Stimulated activated naive CD4-positive, alpha-beta T cell (primary cell): Measurements from ENCODE around the gene GJB4.
A peak's percentile ranks its signal among the peaks of the same experiment; 100 is the strongest.
"Not testable (repeated sequence)": the region's sequence is repeated elsewhere in the genome, so short reads cannot be mapped to it uniquely, and the experiment has no call there.

ENCODE experiments used
- DNase-seq, 6 experiments: peaks; one replicate each; lab custom pipeline; 2025; lab: John Stamatoyannopoulos, UW

Gene GJB4

DNA sequence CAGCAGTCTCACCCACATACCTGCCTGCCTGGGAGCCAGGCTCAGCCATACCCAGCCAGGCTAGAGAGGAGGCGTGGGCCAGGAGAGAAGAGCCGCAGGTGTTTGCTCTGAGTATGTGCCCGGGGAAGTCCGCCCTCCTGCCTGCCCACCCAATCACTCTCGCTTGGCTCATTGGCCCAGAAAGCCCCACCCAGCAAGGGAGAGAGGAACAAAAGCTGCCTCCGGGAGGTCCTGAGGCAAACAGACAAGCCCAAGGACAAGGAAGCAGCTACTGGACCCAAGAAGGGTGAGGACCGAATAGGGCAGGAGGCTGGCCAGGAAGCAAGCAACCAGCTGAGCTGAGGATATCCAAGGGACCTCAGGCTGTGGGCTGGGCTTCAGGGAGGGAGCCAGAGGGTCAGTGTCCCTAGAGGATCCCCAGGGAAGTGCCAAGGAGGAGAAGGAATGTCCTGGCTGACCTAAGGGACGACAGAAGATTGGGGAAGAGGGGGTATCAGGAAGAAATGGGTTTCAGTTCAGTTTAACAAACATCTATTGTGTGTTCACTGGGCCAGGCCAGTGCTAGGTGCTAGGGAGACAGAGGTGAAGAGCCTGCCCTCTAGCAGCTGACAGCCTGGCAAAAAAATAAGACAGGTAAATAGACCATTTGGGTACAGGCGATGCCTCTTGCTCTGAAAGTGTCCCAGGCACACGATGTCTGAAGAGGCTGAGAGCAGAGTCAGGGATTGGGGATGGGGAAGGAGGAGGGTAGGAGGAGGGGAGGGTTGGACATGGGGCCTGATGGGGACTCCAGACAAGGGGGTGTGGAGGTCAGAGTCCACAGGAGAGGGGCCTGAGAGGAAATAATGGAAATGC is at the start of gene GJB4:
Gene GJB4 (plus strand): TSS at position 238 of the 855 bp plus-strand sequence. CDS start 1,515 bp downstream, outside the sequence.
- no peak for DNase-seq

DNA sequence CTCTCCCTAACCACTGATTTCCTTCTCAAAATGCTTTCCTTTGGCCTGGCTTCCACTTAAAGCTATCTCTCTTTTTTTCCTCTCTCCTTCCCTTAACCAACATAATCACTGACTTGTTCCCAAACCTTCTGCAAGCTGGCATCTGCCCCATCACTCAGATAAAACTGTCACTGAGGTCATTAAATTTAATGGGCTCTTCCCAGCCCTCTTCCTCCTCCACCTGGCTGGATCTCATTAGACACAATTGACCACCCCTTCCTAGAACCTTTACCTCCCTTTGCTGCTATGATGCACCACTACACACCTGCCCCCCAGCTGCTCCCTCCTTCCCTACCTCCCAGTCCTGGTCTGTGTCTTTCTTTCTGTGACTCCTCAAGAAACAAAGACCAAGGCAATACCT is 48.7 kb upstream of the GJB4 start:
- no peak for DNase-seq

DNA sequence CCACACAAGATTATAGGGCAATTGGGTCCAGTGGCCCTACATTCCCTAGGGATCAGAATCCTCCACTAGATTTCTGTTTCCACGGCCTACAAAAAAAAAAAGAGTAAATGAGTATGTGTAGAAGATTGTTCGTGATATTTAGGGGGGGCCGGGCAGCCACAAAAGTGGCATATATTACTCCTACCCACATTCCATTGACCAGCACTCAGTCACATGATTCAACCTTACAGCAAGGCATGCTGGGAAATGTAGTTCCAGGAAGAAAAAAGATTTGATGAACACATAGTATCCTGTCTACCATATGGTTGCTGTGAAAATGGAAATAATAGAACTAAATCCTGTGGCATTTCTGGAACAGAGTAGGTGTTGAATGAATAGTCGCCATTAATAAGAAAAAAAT is 48.1 kb upstream of the GJB4 start:
- DNase-seq, result no peak

DNA sequence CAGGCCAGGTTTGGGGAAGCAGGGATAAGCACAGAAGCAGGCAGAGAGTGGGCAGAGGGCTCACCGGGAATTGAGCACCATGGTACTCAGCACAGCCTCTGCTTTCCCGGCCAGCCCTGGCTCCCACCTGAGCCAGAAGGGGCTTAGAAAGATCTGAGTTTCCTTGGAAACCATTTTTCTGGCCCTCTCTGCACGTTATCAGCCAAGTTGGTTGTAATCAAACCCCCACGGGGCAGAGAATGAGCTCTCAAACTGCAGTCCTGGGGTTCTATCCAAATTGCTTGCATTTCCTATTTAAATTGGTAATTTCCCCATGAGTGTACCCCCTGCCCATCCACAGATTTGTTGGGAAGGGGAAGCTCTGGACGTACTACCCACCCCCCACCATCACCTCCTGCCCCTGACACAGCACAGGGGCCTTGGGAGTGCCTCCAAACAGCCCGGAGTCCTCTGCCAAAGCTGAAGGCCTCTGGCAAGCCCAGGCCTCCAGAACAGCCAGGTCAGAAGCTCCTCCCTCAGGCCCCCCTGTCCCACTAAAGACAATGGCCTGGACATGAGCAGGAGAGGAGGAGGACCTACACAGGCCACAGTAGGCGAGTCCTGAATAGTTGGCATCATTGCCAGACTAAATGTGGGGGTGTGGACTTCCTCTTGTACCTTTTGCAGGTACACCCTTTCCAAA is 47.4 kb upstream of the GJB4 start:
- no peak for DNase-seq

DNA sequence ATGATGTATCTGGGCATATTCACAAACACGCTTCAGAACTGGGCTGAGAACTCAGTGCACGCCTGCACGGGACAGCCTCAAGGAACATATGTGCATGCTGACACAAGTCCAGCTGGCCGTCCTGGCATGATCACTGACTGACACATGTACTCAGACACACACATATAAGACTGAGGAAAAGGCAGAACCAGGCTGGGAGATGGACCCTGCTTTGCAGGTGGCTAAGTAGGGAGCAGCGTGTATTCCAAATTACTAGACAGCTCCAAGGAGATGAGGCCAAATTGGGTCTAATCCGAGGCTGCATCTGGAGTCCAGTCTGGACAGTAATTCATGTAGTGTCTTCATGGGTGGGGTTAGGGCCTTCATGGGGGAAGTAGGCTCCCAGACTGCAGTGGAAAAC is 46.1 kb upstream of the GJB4 start:
- DNase-seq, result no peak

DNA sequence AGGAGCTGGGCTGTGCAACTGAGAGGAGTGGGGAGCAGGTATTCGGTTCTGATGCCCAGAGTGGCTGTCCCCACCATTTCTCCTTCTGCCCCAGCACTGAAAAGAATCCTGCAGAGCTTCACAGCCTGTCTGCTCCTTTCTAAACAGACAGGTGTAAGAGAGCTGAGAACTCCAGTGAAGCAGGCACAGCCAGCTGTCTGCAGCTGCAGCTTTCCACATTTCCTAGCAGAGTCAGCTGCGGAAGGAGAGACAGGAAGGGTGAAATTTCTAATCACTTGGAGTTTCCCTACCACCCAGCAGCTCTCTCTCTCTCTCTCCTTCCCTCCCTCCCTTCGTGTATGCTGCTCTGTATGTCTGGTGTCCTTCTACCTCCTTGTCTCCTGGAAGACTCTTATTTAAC is 45.2 kb upstream of the GJB4 start:
- DNase-seq, result no peak

DNA sequence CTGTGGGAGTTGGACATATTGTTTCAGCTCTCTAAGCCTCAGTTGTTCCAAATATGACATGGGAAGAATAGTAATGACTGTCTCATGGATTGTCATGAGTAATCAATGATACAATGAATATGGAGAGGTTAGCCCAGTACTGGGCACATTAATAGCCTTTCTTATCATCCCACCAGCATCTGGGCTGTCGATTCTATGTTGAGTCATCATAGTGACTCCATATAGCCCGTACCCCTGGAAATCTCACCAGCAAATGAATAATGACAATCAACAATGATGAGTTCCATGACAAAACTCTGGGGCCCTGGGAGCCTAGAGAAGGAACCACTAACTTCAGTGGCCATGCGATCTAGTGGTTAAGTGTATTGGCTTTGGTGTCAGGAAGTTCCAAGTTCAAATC is 44.4 kb upstream of the GJB4 start:
- DNase-seq, result no peak

DNA sequence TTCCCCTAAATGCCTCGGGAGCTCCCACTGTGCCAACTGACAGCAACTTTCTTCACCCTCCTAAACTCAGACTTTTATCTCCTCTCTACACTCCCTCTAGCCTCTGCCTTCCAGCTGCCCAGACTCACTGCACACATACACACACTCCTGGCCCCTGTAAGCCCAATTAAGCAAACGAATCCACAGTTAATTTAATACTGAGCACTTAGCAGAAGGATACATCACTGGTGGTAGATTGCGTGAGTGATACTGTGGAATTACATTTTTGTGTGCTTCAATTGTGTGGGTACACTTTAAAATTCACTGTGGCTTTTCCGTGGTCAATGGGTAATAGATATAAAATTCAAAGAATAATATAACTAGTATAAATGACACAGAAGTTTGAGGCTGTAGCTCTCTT is 38.3 kb upstream of the GJB4 start:
- DNase-seq, result no peak

DNA sequence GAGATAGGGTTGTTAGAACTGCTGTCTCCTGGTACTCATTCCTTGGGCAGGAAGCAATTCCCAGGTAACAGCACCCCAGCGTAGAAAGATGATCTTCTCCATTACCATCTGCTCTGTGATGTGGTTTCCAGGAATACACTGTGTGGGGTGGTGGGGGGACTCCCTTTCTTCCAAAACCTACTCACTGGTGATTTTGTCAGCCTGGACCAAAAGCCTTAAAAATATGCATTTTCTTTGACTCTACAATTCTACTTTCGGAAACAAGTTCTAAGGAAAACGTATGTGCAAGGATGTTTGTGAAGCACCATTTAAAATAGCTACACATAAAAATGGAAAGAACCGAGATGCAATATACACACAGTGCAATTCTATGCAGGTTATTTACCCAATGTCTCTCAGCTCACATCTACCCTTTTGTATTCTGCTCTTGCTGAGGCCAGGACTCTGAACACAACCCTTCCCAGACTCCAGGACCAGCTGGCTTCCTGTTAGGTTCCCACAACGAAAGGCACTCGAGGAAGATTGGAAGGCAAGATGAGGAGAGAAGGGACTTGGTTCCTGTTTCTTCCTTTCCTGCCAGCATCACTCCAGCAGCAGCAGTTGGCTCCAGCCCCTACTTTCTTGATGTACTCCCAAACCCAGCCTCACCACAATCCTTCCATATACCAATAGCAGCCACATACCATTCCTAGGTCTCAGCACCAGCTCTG is 37.7 kb upstream of the GJB4 start:
- no peak for DNase-seq

DNA sequence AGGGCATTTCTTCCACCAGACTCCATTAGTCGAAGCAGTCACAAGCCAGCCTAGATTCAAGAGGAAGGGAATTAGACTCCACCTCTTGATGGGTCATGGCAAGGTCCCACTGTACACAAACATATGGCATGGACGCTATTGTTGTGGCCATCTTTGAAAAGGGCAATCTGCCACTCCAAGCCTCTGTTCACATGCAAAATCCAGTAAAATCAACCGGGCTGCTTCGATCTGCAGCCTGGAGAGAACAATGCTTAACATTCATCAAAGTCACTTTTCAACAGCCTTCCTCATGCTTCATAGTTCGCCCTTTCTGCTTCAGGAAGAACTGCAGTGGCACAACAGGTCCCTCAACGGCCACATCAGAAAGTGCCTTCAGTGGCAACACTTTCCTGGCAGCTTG is 32.7 kb upstream of the GJB4 start:
- no peak for DNase-seq

DNA sequence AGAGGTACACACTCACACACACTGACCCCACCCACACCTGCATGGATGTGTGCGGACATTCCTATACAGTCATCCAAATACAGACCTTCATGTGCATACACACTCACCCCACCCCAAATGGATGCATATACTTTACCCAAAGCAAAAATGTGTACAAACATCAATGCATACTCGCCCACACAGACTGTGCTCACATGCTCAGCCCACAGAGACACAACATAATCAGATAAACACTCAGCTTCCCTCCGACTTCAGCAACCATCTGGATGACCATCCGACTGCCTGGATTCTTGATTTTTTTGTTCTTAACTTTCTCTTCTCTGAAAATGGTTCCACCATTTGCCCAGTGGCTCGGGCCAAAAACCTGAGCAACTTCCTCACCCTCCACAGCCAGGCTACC is 29.1 kb upstream of the GJB4 start:
- no peak for DNase-seq

DNA sequence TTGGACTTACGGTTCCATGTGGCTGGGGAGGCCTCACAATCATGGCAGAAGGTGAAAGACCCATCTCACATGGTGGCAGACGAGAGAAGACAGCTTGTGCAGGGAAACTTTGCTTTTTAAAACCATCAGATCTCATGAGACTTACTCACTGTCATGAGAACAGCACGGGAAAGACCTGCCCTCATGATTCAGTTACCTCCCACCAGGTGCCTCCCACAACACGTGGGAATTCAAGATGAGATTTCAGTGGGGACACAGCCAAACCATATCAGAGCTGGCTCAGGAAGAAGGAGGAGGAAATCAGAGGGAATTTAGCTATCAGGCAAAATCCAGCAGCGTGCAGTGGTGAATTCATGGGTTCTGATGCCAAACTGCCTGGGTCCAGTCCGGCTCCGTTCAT is 26.7 kb upstream of the GJB4 start:
- not testable (repeated sequence) for DNase-seq

DNA sequence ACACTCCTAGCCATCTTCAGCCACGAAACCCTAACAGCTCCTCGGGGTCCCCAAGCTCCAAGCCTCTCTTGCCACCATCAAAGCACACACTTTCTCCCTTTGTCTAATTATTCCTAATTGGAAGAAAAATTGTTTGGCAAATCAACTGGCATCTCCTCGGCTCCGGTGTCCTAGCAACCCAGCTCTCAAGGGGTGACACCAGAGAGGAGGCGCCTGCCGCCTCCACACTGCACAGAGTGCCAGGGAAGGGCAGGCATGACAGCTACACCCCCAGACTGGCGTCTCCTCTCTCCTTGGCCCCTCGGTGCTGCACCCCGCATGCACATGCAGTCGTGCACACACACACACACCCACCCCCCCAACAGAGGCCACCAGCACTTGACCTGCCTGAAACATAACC is 22.8 kb upstream of the GJB4 start:
- DNase-seq, result no peak

DNA sequence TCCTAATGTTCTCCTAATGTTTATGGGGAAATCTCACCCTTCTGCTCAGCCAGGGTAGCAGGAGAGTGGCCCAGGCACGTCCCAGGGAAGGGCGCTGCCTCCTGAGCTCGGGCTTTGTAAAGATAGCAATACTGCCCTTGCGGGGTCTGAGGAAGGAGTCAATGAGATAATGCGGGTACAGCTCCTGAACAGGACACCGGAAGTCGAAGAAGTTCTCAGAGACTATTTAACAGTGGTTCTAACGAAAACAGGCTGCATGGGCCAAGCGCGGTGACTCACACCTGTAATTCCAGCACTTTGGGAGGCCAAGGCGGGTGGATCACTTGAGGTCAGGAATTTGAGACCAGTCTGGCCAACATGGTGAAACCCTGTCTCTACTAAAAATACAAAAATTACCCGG is 22.3 kb upstream of the GJB4 start:
- DNase-seq, result not testable (repeated sequence)

DNA sequence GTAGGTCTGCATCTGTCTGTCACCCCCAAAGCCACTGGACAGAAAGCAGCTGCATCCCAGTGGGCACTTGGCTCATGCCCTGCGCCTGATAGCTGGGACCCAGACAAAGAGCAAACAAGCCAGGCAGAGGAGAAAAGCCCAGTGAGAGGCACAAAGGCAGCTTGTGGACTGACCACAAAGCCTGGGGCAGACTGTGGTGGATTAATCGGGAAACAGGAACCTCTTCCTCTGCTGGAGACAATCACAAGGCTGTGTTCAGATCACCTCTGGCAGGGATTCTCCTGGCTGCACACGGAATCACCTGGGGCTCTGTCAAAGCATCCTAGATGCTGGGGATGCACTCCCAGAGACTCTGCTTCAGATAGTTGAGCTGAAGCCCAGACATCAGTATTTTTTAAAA is 19.9 kb upstream of the GJB4 start:
- no peak for DNase-seq

DNA sequence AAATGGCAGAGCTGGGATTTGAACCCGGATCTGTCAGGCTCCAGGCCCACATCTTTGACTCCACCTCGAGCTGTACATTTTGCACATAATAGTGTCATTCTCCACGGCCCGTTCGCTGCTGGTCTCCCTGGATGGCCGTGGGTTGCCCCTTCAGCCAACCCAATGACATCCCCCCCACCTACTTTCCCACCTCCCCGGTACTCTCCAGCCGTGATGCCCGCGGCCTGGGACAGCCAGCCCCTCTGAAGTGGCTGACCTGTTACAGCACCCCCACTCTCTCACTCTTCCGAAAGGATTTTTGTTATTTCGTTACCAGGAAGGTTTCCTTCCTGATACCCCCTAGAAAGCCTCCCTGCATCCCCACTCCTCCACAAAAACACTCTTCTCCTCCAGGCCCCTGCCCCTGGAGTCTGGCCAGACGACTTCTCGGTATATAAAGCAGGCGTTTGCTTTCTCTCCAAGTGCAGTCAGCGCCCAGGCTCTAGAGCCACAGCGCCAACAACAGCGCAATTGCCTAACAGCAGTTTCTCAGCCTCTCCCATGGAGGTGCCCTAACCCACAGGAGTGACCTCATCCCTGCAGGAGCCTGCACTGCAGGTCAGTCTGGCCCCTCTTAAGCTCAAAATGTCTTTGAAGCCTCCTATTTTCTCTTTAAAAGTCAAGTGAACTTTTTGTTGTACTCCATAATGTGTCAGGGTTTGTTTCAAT is 19.2 kb upstream of the GJB4 start:
- DNase-seq, result no peak

DNA sequence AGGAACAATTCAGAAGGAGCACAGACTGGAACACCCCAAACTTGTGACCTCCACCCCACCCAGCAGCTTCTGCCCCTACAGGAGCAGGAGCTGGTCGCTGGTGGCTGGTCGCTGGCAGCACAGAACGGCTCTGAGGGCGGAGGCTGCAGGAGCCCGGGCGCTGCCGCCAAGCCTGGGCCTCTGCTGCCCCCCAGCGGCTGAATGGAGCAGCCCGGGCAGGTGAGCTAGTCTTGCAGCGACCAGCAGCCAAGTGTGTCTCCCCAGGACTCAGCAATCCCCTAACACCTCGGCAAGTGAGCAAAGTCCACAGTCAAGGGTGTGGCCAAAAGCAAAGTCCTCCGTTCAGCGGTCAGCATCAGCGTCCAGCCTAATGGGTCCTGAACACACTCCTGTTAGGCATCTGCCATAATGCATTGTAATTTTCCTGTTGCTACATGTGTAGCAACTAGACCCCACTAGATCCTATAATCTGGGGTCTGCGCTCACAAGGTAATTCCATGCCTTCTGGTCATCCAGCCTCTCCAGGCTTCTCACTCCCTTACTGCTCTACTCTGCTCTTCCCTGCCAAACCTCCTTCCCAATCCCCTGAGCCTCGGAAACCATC is 16.8 kb upstream of the GJB4 start:
- peak; percentile 30 to 68 (median 53) for DNase-seq

DNA sequence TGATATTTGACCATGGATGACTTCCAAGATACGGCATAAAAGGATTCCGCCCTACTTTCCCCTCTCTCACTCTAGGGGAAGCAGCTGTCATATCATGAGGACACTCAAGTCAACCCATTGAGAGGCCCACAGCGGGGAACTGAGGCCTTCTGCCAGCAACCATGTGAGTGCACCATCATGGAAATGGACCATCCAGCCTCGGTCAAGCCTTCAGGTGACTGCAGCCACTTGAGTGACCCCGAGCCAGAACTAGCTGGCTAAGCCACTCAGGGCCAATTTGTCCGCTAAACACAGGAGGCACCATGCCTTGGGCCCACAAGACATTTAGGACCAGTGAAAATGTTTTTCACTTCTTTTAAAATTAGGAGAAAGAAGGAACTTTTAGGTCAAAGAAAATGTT is 15.8 kb upstream of the GJB4 start:
- DNase-seq, result no peak

DNA sequence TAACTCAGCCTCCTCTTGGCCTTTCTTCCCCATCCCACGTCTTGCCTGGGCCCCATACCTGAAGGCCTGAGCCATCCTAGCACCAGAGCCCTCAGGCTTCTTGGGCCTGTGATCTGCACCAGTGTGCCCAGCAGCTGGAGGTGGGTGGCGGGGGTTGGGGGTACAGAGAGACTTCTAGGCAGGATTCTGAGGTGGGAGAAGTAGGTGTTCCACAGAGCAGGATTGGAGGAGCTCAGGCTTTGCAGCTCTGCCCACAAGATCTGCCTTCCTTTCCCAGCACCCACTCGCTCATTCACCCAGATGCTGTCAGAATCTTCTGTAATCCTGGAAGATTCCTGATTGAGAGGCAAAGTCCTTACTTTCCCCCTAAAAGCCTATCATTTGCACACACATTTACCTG is 14.7 kb upstream of the GJB4 start:
- no peak for DNase-seq

DNA sequence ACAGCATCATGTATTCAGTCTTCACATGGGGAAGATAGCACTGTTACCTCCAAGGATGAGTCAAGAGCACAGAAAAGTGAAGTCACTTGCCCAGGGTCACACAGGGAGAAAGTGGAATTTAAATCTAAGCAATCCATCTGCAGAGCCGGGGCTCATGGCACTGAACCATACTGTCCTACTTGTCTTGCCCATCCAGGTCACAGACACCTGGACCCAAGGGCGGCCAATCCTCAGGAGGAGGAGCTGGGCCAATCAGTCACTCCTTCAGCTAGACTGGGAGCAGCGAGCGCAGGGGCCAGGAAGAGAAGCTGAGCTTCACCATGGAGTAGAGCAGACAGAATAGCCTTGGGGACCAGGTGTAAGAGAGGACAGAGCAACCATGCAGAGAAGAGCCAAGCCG is 13.9 kb upstream of the GJB4 start:
- no peak for DNase-seq

DNA sequence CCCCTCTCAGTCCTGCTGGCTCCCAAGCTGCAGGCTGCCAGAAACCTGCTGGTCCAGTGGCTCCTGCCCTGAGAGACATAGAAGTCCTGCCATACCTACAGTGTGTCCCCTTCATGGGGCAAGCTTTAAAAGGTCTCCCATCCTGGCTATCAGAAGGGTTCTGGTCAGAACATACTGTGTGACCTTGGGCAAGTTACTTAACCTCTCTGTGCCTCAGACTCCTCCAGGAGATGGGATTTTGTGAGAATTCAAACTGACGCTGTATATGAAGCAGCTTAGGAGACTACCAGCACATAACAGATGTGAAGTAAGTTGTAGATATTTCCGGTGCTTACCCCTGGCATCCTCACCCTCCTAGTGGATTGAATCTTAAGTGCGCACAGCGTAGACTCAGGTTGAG is 13.4 kb upstream of the GJB4 start:
- DNase-seq, result no peak
